GM19438 (cell line): ENCODE results near the gene NBEAL2.

Experiments used
- ATAC-seq: cut with Tn5 transposase; IDR thresholded peaks from one replicate; pipeline ENCODE4 v1.9.1; 2021; ENCODE audit warnings: low read depth; ENCODE audit not compliant: unreplicated experiment

Gene NBEAL2

DNA sequence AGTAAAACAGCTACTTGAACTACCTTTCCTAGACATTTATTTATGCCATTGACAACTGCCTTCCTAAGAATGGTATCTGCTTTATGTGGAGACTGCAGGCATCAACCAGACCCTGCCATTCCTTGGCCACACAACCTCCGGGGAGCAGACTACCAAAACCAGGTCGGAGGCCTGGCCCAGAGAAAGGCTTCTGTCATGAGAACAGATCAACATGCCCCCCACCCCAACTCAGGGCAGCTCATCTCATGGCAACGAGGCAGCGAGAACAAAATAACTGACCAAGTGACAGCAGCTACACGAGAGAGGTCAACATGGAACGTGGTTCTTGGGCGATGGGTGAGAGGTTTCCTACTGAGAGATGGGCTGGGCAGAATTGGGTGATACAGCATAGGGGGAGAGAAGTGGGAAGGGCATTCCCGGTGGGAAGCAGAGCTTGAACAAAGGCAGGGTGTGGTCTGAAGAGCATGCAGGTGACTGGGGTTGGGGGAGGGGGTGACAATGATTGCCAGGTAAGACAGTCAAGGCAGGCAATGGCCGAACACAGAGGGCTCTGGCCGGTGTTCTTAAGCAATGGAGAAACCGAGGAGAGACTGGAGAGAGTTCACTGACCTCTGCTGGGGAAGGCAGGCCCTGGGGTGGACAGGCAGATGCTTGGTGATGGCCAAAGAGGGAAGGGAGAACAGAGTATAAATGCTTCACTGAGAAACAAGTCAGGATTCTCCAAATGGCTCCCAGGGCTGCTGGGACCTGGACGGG lies 36.8 kb upstream of the NBEAL2 start:
- no peak for ATAC-seq

DNA sequence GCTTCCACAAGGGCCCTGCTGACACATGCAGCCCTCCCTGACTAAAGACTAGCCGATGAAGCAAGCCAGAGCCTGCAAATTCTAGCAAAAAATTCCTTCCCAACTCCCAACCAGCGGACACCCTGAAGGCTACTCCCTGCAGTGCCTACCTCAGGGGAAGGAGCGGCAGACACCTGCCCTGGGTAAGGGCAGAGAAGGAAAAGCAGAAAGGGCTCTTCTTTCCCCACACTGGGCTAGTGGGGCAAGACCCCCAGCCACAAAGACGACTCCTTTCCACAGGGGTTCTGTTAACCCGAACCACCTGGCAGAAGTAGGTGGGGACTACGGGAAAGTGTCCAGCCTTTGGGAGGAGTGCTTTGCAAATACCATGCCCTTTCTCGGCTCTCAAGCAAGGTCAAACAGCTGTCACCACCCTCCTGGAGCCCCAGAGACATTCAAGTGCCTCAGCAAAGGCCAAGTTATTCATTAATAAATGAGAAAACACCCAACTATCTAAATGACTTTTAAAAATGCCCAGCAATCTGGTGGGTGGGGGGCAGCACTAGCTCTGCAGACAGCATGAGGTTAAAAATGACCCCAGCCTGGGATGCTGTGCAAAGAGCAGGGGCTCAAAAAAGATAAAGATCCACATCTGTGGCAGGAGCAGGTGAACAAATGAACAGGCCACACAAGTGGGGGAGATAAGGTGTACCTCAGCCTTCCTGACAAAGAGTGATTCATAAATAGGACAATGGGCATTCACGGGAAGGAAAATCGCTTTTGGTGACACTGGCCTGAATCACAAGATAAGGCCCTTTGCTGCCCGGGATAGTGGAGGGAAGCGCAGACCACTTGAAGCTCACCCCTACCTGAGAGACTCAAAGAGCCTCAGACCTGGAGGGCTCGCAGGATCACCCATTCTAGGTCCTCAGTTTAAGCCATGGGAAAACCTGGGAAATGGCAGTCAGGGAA lies 36.0 kb upstream of the NBEAL2 start:
- ATAC-seq: peak; percentile 56

DNA sequence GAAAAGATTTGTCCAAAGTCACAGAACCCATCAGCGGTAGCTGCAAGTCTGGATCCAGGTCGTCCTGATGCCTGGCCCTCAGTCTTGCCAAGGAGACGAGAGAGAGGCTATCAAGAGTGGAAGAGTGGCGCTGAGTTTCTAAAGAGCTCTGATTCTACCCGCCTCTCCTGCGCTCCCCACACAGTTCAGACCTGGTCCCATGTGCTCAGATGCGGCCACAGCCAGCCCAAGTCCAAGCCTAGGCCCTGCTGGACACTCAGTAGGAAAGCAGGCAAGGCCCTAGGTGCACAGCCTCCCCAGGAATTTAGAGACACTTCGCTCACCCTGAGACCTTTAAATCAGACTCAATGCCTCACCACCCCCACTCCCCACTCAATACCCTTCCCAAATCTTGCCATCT lies 35.3 kb upstream of the NBEAL2 start:
- no peak for ATAC-seq

DNA sequence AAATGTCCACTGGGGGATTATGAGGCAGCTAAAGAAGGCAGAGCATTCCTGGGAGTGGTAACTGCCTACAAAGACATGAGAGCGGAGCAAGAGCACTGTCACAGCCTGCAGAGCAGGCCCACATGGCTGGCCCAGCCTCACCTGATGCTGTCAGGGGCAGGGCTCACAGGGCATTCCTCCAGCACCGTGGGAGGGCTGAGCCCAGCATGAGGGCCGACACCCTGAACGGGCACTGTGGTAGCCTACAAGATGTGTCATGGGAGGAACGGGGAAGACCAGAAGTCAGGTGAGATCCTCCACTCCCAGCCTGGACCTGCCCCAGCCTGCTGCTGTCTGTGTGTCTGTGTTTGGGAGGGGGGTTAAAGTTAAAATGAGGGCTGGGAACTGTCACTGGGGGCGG lies 33.0 kb upstream of the NBEAL2 start:
- ATAC-seq: no peak

DNA sequence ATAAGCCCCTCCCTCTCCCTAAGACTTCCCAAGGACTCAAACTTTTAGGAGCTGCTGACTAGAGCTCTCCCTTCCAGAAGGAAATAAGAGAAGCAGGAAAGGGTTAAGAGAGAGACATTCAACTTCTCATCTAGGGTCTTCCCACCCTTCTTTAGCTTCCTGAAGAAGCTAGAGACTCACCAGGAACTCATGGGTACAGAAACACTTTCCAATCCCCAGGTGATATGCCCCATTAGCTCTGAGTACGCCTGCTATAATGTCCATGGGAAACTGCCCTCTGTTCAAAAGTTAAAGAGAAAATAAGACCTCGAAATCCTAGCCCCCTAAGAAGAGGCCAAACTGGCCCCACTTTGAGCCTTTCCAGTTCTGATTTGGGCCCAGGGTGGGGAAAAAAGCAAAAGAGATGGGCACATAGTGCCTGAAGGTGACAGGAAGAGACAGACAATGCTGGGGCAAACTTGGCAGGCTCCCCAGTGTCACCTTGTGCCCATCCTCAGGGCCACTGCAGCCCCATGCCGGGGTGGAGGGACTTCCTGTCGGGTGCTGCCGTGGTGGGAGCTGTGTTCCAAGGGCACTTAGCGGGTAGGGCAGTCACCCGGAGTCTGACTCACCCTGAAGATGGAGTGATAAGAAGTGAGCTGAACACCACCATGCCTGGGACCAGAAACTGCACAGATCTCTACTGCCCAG lies 32.5 kb upstream of the NBEAL2 start:
- ATAC-seq: no peak

DNA sequence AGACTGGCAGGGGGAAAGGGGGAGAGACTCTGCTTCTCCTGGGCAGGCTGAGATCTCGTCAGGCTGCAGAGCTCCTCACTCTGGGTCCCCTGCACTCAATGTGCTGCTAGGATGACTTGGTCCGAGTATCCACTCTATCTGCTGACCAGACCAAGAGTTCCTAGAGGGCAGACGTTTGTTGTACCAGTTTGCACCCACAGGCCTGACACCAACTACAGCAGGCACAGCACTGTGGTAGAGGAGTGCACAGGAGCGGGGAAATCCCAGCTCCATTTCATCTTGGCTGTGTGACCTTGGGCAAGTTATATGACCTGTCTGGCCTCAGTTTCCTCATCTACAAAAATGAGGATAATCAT lies 31.9 kb upstream of the NBEAL2 start:
- no peak for ATAC-seq

DNA sequence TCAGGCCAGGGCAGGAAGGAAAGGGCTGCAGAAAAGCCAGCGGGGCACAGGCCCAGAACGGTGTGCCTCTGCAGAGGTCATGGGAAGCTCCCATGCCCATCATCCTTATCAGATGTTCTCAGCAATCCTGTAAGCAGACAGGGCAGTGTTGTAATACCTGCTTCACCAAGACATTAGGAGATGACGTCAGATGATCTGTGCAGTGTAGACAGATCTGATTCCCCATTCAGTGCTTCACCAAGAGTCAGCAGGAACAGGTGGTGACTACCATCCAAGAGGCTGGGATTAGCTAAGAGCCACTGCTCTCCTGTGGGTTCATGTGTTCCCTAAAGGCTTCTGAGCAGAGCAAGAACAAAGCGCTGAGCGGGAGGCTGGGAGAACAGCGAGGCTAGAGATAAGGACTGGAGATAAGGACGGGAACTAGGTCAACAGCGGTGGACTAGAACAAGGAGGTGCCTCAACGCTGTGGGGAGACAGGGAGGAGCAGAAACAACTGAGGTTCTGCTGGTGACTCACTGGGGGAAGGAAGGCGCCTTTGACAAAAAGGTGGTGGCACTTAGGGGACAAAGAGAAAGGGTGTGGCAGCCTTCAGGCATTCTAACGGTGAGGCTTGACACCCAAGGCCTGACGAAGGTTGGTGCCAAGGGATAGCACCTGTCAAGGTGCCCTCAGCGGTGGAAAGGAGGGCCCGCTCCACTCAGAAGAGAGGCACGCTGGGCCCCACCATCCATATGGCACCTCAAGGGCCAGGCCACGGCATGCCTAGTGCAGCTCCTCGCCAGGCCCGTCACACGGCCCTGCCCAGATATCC lies 31.3 kb upstream of the NBEAL2 start:
- no peak for ATAC-seq

DNA sequence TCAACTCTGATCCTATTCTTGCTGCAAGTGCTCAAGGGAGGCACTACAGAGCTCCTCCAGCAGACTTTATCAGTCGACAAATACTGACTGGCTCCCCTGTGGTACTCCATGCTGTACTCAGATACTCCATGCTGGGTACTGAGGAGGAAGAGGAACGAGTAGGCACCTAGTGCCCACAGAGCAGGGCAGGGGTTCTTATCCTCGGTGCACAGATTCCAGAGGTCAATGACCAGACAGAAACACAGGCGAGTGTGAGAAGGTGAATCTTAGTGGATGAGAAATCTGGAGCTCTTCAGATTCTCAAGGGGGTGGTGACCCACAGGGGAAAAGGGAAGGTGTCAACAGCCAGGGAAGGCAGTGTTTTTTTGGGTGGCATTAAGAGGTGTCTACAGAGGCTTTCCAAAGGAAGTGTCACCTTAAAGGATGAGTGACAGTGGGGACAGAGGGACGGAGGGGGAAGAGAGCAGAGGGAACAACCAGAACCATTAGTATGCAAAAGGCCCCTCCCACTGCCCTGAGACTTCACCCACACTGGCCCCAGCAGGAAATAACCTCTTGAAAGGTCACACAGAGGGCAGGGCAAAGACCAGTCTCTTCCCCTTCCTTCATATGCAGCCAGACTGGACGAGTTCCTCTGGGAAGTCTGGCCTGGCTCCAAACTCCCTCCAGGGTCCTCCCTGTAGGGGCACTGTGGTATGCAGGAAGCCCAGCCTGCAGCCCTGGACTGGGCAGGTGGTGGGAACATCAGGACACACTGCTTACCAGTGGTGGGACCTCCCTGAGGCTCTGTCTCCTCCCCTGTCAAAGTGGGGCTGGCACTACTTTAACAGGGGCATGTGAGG lies 30.4 kb upstream of the NBEAL2 start:
- no peak for ATAC-seq

DNA sequence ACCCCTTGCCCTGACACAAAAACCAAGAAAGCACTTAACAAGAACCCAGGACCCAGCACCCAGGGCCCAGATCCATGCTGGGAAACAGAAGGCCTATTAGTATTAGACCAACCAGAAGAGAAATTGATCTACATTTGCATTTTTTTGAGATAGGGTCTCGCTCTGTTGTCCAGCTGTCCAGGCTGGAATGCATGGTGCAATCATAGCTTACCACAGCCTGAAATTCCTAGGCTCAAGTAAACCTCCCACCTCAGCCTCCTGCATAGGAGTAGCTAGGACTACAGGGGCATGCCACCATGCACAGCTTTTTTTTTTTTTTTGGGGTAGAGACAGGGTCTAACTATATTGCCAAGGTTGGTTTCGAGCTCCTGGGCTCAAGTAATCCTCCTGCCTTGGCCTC lies 29.3 kb upstream of the NBEAL2 start:
- no peak for ATAC-seq

DNA sequence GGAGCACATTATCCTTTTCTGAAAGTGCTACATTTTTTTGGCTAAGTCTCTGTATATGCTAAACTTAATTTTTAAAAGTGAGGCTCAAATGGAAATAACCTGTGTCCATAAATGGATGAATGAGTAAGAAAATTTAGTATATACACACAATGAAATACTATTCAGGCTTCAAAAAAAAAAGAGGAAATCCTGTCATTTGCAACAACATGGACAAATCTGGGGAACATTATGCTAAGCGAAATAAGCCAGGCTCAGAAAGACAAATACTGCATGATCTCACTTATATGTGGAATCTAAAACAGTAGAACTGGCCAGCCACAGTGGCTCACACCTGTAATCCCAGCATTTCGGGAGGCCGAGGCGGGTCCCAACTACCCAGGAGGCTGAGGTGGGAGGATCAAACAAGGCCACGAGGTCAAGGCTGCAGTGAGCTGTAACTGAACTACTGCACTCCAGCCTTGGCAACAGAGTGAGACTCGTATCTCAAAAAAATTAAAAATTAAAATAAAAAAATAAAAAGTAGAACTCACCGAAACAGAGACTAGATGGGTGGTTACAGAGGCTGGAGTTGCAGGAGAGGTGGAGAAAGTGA lies 28.7 kb upstream of the NBEAL2 start:
- no peak for ATAC-seq

DNA sequence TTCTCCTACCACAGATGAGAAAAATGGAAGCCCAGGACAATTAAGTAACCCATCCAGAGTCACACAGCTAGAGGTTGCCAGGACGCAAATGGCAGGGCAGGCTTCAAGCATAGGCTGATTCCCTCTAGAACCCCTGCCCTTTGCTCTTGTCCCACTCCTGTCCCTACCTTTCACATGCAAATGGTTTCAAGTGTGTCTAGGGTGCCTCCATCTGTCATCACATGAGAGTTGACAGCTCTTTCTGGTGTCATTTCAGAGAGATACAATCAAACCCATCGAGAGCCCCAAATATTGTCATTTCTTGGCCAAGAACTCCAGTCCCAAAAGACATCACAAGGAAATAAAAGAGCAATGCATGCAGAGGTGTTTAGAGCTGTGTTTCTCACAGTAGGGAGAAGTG lies 26.7 kb upstream of the NBEAL2 start:
- no peak for ATAC-seq

DNA sequence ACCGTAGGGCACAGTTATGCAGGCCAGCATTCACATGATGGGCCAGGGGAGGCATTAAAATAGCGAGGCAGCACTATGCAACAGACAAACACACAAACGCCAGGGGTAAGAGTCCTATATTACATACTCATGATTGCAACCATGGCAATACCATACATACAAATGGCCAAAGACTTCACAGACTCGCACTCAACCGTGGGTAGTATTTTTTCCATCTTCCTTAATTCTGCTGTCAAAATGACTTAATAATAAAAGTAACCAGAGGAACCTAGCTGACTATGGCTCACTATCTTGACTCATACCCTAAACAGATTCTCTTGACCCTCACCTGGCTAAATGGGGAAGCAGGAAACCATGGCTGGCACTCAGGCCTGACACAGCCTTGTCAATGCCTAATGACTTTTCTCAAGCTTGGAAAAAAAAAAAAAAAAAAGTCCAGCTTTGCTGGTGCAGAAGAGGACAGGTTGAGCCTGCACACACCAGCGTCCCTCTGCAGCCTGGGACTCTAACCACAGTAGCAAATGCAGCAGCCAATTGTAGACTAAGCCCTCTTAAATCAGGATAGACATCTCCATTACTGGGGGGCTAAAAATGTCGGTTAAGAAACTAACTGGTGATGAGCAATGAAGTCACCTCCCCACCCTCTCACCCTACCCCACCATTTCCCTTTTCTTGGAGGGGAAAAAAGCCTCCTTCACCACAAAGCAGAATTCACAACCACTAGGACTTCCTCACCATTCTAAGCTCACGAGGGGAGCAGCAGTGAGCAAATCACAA lies 26.0 kb upstream of the NBEAL2 start:
- ATAC-seq: no peak

DNA sequence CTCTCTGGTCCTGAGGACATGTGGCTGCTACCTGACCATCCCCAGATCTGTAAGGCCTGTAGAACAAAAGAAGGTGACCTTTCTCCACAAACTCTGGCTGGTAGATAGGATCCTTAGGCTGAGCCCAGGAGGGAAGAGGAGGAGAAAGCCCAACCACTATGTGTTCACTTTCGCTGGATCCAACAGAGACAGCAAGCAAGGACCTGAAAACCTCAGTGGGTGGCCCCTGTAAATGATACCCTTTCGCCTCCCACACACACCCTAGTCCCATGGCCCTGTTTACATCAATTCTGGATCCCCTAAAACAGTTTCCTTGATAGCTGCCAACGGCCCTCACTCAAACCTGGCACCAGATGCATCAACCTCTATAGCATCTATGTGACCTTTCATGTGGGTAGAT lies 25.3 kb upstream of the NBEAL2 start:
- ATAC-seq: no peak

DNA sequence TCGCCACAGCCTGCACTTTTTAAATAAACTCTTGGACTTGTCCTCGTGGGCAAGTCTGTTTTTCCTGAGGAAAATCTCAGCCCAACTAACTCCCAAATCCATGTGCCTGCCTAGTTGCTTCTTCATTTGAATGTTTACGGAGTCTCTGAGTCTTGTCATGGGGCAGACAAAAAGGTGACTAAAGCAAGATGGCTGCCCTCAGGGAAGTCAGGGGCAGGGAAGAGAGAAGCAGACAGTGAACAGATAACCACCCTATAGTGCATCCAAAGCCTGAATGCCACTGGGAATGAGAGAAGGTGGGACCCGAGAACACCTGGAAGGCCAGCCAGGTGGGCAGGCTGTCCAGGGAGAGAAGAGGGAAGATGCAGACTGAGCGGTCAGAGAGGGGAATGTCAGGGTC lies 24.3 kb upstream of the NBEAL2 start:
- no peak for ATAC-seq

DNA sequence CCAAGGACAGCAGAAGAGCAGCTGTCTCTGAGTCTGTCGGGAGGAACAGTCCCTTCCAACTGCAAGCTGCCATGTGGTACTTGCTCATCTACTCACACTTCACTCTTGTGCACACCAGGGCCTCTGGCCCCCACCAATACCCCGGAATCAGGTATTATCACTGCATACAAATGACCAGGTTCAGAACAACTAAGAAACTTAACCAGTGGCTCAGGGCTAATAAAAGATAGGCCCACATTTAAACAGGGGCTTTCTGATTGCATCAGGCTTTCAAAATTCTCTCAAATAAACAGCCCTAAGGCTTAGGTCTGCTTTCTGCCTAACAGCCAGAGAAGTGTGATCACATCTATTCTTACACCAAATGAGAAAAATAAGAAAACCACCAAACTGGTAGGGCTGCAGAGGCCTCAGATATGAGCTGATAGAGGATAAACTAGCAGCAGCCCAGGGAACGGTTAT lies 23.6 kb upstream of the NBEAL2 start:
- ATAC-seq: no peak

DNA sequence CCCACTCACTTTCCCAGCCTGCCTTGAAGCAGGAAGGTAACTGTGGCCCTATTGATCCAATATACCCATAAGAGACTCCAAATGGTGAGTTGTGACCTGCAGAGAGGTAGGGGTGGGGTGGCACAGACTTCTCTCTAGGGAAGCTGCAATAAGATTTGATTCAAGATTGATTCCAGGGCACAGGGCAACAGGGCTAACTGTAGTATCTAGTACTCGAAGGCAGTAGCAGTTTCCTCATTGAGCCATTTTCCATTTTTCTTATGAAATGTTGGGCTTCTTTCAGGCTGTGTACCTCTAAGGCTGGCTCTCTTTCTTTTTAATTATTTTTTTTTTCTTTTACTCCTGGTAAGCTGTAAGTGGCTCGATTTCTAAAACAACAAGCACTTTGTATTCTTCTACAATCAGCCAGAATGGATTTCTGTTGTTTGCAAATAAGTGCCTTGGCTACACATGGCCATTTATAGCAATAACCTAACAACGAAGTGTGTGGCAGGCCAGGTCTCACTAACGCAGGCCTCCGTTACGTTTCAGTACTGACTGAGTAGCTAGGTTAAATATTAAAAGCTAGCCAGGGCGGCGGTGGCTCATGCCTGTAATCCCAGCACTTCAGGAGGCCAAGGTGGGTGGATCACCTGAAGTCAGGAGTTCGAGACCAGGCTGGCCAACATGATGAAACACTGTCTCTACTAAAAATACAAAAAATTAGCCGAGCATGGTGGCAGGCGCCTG lies 22.2 kb upstream of the NBEAL2 start:
- no peak for ATAC-seq

DNA sequence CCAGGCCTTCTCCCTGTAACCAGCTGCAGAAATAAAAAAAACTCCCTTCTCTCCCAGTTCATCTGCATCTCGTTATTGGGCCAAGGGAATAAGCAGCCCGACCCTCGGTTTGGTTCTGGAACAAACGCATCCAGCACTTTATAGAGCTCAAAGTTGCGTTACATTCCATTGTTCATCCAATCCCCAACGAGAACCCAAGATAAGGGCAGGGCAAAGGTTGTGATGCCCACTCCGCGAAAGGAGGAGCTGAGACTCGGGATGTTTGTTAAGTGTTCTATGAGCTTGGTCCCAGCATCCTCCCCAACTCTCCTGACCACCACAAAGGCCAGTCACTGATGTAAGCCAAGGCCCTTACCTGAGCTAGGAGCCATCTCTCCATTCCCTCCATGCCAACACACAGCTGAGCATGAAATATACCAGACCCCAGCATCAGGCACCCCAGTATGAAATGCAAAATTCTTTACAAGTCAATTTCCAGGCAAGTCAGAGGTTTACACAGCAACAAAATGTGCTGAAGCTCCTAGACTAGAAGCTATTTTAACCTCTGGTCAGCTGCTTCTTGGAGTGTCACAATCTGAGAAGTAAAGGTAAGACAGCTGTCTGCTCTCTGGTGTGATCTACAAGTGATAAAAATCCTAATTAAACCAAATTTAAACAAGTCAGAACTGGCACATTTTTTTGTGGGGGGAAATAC lies 20.9 kb upstream of the NBEAL2 start:
- ATAC-seq: no peak
